HepG2 (cell line): Measurements from ENCODE around the gene TGFBR1. TPM values are rescaled to one million over a fixed set of nuclear protein-coding genes. Genes with fewer than 3 reads are reported as not detected.

Experiments used
- ATAC-seq: fragments of 200-7000 bp; cut with Tn5 transposase; 3 replicates; pipeline ENCODE4 v1.9.1; 2020; ENCODE audit warnings: mild to moderate bottlenecking, moderate library complexity
- BruUV-seq: library from RNA; stranded (reverse); fragments of 400-500 nt; replicated peaks from 2 replicates; lab custom pipeline; 2021; lab: Mats Ljungman, UMichigan
- CTCF ChIA-PET: fragments of 300-600 bp; formaldehyde crosslinking; extraction: SDS; loops from one replicate; lab custom pipeline; 2021; ENCODE audit warnings: low total read pairs, inconsistent platforms, low intra/inter-chr PET ratio; lab: Yijun Ruan, JAX
- POLR2A ChIA-PET: fragments of 350-600 bp; sonication (Branson Sonifier 250); formaldehyde crosslinking; loops from one replicate; lab custom pipeline; 2020; ENCODE audit warnings: antibody characterized with exemption, inconsistent platforms; lab: Yijun Ruan, JAX
- DNase-seq: peaks from one replicate; pipeline ENCODE4 v3.0.0-alpha.2; 2015; ENCODE audit warnings: low spot score
- FAIRE-seq: peaks from 3 replicates; lab custom pipeline; 2011; peaks lifted over from hg19 to GRCh38; lab: Jason Lieb, UNC
- H2AFZ ChIP-seq: one replicate; pipeline ENCODE4 v1.6.1; 2011; ENCODE audit warnings: low read length, inconsistent platforms
- H3K27ac ChIP-seq: fragments of 300-600 bp; 3 replicates; pipeline ENCODE4 v1.8.0; 2011; ENCODE audit warnings: mixed run types, mild to moderate bottlenecking, mixed read lengths, low read length, inconsistent platforms; ENCODE audit not compliant: insufficient read depth; ENCODE audit errors: extremely low read length
- H3K27me3 ChIP-seq, 2 experiments: fragments of 200-600 bp in 1 of 2; 2 replicates in 1 of 2; 3 replicates in 1 of 2; pipeline versions ENCODE4 v1.6.0 to v1.8.0; 2011; ENCODE audit warnings: low read length in 2 of 2, mild to moderate bottlenecking in 2 of 2, moderate library complexity in 2 of 2, inconsistent platforms in 1 of 2; ENCODE audit not compliant: insufficient read depth in 2 of 2, control insufficient read depth in 1 of 2
- H3K36me3 ChIP-seq, 2 experiments: fragments of 200-600 bp in 1 of 2; replicated peaks in 1 of 2; 2 replicates in 1 of 2; 3 replicates in 1 of 2; pipeline versions ENCODE4 v1.5.1 to v1.8.0; 2011; ENCODE audit warnings: low read length in 2 of 2, inconsistent platforms in 1 of 2; ENCODE audit not compliant: insufficient read depth in 2 of 2, control insufficient read depth in 1 of 2
- H3K4me1 ChIP-seq: 2 replicates; pipeline ENCODE4 v1.5.1; 2012; ENCODE audit warnings: low read length, inconsistent platforms; ENCODE audit not compliant: insufficient read depth
- H3K4me2 ChIP-seq: 2 replicates; pipeline ENCODE4 v1.6.0; 2011; ENCODE audit warnings: low read depth, low read length, inconsistent platforms
- H3K4me3 ChIP-seq, 3 experiments: fragments of 200-600 bp in 1 of 3; sonication (generic), shearing (Covaris generic) in 1 of 3; replicated peaks in 1 of 3; 2 replicates each; pipeline ENCODE4 v1.5.1; 2011 to 2016; ENCODE audit warnings: low read length in 3 of 3, inconsistent platforms in 2 of 3, low read depth in 2 of 3, mild to moderate bottlenecking in 2 of 3, control low read depth in 1 of 3, mixed read lengths in 1 of 3; ENCODE audit not compliant: insufficient read depth in 1 of 3
- H3K79me2 ChIP-seq: one replicate; pipeline ENCODE4 v1.6.1; 2011; ENCODE audit warnings: low read length, inconsistent platforms; ENCODE audit not compliant: insufficient read depth
- H3K9ac ChIP-seq: 2 replicates; pipeline ENCODE4 v1.6.0; 2011; ENCODE audit warnings: mild to moderate bottlenecking, low read depth, low read length, inconsistent platforms; ENCODE audit not compliant: insufficient read depth
- H3K9me3 ChIP-seq: 2 replicates; pipeline ENCODE4 v1.5.1; 2012; ENCODE audit warnings: mild to moderate bottlenecking, low read length
- H4K20me1 ChIP-seq: 2 replicates; pipeline ENCODE4 v1.6.0; 2011; ENCODE audit warnings: inconsistent platforms, mild to moderate bottlenecking, low read length, moderate library complexity; ENCODE audit not compliant: insufficient read depth
- KLF11 ChIP-seq: IDR thresholded peaks from 2 replicates; pipeline ENCODE4 v1.6.1; 2016; ENCODE audit warnings: missing compliant biosample characterization
- MEIS1 ChIP-seq: sonication (generic); formaldehyde crosslinking; IDR thresholded peaks from 2 replicates; pipeline ENCODE4 v1.9.0; 2021; ENCODE audit warnings: mild to moderate bottlenecking, missing genetic modification reagents, moderate library complexity, borderline replicate concordance
- NCOR1 ChIP-seq: fragments of 200-600 bp; sonication (generic); IDR thresholded peaks from 2 replicates; pipeline ENCODE4 v1.7.0; 2017; ENCODE audit warnings: antibody characterized with exemption, low read length, borderline replicate concordance
- NPAS2 ChIP-seq: sonication (generic); formaldehyde crosslinking; IDR thresholded peaks from 2 replicates; pipeline ENCODE4 v1.8.0; 2022; ENCODE audit warnings: mild to moderate bottlenecking, missing genetic modification reagents, borderline replicate concordance
- NR2F6 ChIP-seq, 2 experiments: IDR thresholded peaks; 2 replicates each; pipeline ENCODE4 v1.6.1; 2016; ENCODE audit warnings: antibody characterized with exemption in 1 of 2, mild to moderate bottlenecking in 1 of 2
- SRSF1 ChIP-seq: fragments of 200-400 bp; formaldehyde crosslinking; optimal IDR thresholded peaks from 2 replicates; pipeline ENCODE3; 2017; ENCODE audit warnings: mild to moderate bottlenecking, low read depth, low read length, moderate library complexity
- TAF1 ChIP-seq: sonication (generic); formaldehyde crosslinking; IDR thresholded peaks from 2 replicates; pipeline ENCODE4 v1.4.0; 2020; ENCODE audit warnings: missing genetic modification reagents
- TRIM24 ChIP-seq: sonication (generic); formaldehyde crosslinking; IDR thresholded peaks from 2 replicates; pipeline ENCODE4 v1.8.0; 2022; ENCODE audit warnings: mild to moderate bottlenecking, missing genetic modification reagents
- ZNF841 ChIP-seq: sonication (generic); formaldehyde crosslinking; IDR thresholded peaks from 2 replicates; pipeline ENCODE4 v1.8.1; 2023; ENCODE audit warnings: missing genetic modification reagents, borderline replicate concordance
- ZNF883 ChIP-seq: sonication (generic); formaldehyde crosslinking; IDR thresholded peaks from 2 replicates; pipeline ENCODE4 v1.5.1; 2020; ENCODE audit warnings: mild to moderate bottlenecking, missing genetic modification reagents; ENCODE audit errors: not compliant biosample characterization
- WGBS: methylation state at CpG from one replicate; pipeline ENCODE4 v1.1.6; 2017; ENCODE audit warnings: low lambda C conversion rate; 5-methylcytosine and 5-hydroxymethylcytosine counted together
- in situ Hi-C: cut with HindIII; loops from 2 replicates; pipeline ENCODE4 v1.10.0; 2017; ENCODE audit warnings: low pct_unique_long_range_greater_than_20kb; ENCODE audit not compliant: extremely low pct_ligation_motif_present
- intact Hi-C: fragments of 100-400 bp; cut with micrococcal nuclease; formaldehyde crosslinking; loops from one replicate; pipeline ENCODE4 v1.10.0; 2022; ENCODE audit not compliant: unreplicated experiment
- polyA plus RNA-seq, 8 experiments: library from polyadenylated mRNA; depleted of rRNA in 3 of 8; stranded (reverse) in 7 of 8; unstranded in 1 of 8; fragments of >200 nt; fragmentation: Illumina TruSeq in 4 of 8; extraction: Trizol in 4 of 8; gene quantifications; 2 replicates each; pipeline versions ENCODE4 v1.2.1 to v1.2.3, GENCODE V29; 2011 to 2016; ENCODE audit warnings: low read depth in 4 of 8, missing spikeins in 1 of 8, mixed read lengths in 1 of 8; ENCODE audit not compliant: insufficient read depth in 1 of 8
- total RNA-seq, 5 experiments: library from RNA; depleted of rRNA; stranded (reverse); fragments of >200 nt; fragmentation: Illumina TruSeq; extraction: Trizol; gene quantifications; 2 replicates each; pipeline ENCODE4 v1.2.3, GENCODE V29; 2016; ENCODE audit warnings: low read depth in 1 of 5
- TF ChIP-seq, protein P1 (sequence below): sonication (generic); formaldehyde crosslinking; IDR thresholded peaks from 2 replicates; pipeline ENCODE4 v1.4.0; 2020; ENCODE audit warnings: low read depth, mild to moderate bottlenecking, missing genetic modification reagents
- TF ChIP-seq, protein P2 (sequence below): sonication (generic); formaldehyde crosslinking; IDR thresholded peaks from 2 replicates; pipeline ENCODE4 v1.4.0; 2020; ENCODE audit warnings: missing genetic modification reagents
- TF ChIP-seq, protein P3 (sequence below): sonication (generic); formaldehyde crosslinking; IDR thresholded peaks from 2 replicates; pipeline ENCODE4 v1.4.0; 2020; ENCODE audit warnings: missing genetic modification reagents

TGFBR1 gene
- total and polyA plus RNA-seq, 2 of the 13 experiments (the other 11 are each of a cell fraction or from before 2014, with no cell fraction given), result 16.8 to 23.9 TPM

- Histone ChIP-seq H3K36me3 (no peaks in the 10 kb centered on the region), H3K9me3 (no peaks in the 10 kb centered on the region), H3K9ac (no peak overlapping the region), H3K4me1 (no peaks in the 10 kb centered on the region), H2AFZ (no peak overlapping the region), H3K27me3 (no peaks in the 10 kb centered on the region; a peak in 2 of 5 replicates), H3K4me3 (no peak overlapping the region), H3K4me2 (no peak overlapping the region), H3K79me2 (no peaks in the 10 kb centered on the region), H3K27ac (no peak overlapping the region), H4K20me1 (no peaks in the 10 kb centered on the region)
- in situ Hi-C loops (no loop called here), intact Hi-C loops (no loop called here)
- FAIRE-seq (no peak), ATAC-seq (no peak), DNase-seq (no peak)
- ChIA-PET POLR2A (no interaction called here), CTCF (no interaction called here)
- 0% methylated on average over 1 of the region's 1 CpG for WGBS
- no TSS peak for BruUV-seq
- TF ChIP-seq, protein P1, sequence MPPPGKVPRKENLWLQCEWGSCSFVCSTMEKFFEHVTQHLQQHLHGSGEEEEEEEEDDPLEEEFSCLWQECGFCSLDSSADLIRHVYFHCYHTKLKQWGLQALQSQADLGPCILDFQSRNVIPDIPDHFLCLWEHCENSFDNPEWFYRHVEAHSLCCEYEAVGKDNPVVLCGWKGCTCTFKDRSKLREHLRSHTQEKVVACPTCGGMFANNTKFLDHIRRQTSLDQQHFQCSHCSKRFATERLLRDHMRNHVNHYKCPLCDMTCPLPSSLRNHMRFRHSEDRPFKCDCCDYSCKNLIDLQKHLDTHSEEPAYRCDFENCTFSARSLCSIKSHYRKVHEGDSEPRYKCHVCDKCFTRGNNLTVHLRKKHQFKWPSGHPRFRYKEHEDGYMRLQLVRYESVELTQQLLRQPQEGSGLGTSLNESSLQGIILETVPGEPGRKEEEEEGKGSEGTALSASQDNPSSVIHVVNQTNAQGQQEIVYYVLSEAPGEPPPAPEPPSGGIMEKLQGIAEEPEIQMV (CRISPR knock-in tag), result no peak
- TF ChIP-seq NCOR1, result no peak
- no peak for TF ChIP-seq ZNF841 (CRISPR knock-in tag)
- TF ChIP-seq, protein P2, sequence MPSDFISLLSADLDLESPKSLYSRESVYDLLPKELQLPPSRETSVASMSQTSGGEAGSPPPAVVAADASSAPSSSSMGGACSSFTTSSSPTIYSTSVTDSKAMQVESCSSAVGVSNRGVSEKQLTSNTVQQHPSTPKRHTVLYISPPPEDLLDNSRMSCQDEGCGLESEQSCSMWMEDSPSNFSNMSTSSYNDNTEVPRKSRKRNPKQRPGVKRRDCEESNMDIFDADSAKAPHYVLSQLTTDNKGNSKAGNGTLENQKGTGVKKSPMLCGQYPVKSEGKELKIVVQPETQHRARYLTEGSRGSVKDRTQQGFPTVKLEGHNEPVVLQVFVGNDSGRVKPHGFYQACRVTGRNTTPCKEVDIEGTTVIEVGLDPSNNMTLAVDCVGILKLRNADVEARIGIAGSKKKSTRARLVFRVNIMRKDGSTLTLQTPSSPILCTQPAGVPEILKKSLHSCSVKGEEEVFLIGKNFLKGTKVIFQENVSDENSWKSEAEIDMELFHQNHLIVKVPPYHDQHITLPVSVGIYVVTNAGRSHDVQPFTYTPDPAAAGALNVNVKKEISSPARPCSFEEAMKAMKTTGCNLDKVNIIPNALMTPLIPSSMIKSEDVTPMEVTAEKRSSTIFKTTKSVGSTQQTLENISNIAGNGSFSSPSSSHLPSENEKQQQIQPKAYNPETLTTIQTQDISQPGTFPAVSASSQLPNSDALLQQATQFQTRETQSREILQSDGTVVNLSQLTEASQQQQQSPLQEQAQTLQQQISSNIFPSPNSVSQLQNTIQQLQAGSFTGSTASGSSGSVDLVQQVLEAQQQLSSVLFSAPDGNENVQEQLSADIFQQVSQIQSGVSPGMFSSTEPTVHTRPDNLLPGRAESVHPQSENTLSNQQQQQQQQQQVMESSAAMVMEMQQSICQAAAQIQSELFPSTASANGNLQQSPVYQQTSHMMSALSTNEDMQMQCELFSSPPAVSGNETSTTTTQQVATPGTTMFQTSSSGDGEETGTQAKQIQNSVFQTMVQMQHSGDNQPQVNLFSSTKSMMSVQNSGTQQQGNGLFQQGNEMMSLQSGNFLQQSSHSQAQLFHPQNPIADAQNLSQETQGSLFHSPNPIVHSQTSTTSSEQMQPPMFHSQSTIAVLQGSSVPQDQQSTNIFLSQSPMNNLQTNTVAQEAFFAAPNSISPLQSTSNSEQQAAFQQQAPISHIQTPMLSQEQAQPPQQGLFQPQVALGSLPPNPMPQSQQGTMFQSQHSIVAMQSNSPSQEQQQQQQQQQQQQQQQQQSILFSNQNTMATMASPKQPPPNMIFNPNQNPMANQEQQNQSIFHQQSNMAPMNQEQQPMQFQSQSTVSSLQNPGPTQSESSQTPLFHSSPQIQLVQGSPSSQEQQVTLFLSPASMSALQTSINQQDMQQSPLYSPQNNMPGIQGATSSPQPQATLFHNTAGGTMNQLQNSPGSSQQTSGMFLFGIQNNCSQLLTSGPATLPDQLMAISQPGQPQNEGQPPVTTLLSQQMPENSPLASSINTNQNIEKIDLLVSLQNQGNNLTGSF (CRISPR knock-in tag), result no peak
- TF ChIP-seq TAF1 (CRISPR knock-in tag), result no peak
- TF ChIP-seq KLF11 (CRISPR knock-in tag), result no peak
- TF ChIP-seq NR2F6 (IDR thresholded peaks at IDR 0.05), result no peak
- no peak for TF ChIP-seq NR2F6 (CRISPR knock-in tag; IDR thresholded peaks at IDR 0.05)
- TF ChIP-seq MEIS1 (CRISPR knock-in tag), result no peak
- TF ChIP-seq ZNF883 (CRISPR knock-in tag), result no peak
- TF ChIP-seq, protein P3, sequence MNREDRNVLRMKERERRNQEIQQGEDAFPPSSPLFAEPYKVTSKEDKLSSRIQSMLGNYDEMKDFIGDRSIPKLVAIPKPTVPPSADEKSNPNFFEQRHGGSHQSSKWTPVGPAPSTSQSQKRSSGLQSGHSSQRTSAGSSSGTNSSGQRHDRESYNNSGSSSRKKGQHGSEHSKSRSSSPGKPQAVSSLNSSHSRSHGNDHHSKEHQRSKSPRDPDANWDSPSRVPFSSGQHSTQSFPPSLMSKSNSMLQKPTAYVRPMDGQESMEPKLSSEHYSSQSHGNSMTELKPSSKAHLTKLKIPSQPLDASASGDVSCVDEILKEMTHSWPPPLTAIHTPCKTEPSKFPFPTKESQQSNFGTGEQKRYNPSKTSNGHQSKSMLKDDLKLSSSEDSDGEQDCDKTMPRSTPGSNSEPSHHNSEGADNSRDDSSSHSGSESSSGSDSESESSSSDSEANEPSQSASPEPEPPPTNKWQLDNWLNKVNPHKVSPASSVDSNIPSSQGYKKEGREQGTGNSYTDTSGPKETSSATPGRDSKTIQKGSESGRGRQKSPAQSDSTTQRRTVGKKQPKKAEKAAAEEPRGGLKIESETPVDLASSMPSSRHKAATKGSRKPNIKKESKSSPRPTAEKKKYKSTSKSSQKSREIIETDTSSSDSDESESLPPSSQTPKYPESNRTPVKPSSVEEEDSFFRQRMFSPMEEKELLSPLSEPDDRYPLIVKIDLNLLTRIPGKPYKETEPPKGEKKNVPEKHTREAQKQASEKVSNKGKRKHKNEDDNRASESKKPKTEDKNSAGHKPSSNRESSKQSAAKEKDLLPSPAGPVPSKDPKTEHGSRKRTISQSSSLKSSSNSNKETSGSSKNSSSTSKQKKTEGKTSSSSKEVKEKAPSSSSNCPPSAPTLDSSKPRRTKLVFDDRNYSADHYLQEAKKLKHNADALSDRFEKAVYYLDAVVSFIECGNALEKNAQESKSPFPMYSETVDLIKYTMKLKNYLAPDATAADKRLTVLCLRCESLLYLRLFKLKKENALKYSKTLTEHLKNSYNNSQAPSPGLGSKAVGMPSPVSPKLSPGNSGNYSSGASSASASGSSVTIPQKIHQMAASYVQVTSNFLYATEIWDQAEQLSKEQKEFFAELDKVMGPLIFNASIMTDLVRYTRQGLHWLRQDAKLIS, result no peak
- TF ChIP-seq NPAS2 (CRISPR knock-in tag), result no peak
- TF ChIP-seq SRSF1, result no peak
- no peak for TF ChIP-seq TRIM24 (CRISPR knock-in tag)
Measured at GRCh38 chr9:99062549-99062948, 42.4 kb upstream of the TGFBR1 start.
